ENCODE results near the gene KIR3DL3.
"Not testable (repeated sequence)": the region's sequence is repeated elsewhere in the genome, so short reads cannot be mapped to it uniquely, and the experiment has no call there.

The KIR3DL3 gene

DNA sequence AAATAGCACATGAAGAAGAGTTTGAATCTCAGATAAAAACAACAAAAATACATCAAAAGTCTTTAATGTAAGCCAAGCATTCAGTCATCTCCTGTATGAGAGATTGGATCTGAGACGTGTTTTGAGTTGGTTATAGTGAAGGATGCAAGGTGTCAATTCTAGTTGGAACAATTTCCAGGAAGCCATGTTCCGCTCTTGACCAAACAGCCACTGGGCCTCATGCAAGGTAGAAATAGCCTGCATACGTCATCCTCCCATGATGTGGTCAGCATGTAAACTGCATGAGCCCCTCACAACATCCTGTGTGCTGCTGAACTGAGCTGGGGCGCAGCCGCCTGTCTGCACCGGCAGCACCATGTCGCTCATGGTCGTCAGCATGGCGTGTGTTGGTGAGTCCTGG is at the start of gene KIR3DL3:
KIR3DL3 (plus strand) TSS at position 301 of the 400 bp plus-strand sequence; CDS start at position 356, 55 bp downstream.
- no peak for DNase-seq (ENCODE audit: insufficient read length, low spot score)
- no peak for TF ChIP-seq CTCF (IDR thresholded peaks at IDR 0.05; ENCODE audit: insufficient read depth, missing control alignments)
- FAIRE-seq, result no peak

DNA sequence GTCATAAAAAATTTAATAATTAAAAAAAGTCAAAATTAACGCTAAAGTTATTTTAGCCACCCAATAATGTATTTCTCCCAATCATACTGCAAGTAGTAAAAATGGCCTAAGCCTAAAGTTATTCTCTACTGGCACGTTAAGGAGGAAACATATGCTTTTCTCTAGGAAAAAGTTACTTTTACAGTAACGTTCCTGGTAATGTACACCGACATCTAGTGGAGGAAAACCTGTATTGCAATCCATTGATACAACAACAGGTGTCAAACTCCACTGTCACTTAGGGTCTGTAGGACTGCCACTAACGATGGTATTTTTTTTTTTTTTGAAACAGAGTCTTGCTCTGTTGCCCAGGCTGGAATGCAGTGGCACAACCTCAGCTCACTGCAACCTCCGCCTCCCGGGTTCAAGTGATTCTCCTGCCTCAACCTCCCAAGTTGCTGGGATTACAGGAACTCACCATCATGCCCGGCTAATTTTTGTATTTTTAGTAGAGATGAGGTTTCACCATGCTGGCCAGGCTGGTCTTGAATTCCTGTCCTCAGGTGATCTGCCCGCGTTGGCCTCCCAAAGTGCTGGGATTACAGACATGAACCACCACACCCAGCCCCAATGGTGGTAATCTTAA is 47.9 kb upstream of the KIR3DL3 start:
- FAIRE-seq; DNase-seq (ENCODE audit: insufficient read length, low spot score): not testable (repeated sequence)
- TF ChIP-seq CTCF (IDR thresholded peaks at IDR 0.05; ENCODE audit: insufficient read depth, missing control alignments), result peak; percentile 74

DNA sequence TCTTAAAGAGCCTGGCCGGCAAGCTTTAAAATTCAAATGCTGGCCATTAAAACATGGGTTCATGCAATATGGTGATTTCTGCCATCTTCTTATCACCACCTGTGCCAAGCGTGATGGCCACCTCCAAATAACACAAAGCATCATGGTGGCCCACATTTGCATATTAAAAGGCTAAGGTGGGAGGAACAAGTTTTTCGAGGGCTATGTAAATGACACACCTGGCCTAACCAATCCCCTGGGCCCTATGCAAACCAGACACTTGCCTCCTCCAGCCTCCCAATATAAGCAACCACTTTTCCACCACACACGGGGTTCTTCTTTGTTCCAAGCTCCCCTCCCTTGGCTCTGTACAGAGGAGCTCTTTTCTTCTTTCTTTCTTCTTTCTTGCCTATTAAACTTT is 47.0 kb upstream of the KIR3DL3 start:
- FAIRE-seq (no peak), DNase-seq (ENCODE audit: insufficient read length, low spot score) (no peak)
- no peak for TF ChIP-seq CTCF (IDR thresholded peaks at IDR 0.05; ENCODE audit: insufficient read depth, missing control alignments)

DNA sequence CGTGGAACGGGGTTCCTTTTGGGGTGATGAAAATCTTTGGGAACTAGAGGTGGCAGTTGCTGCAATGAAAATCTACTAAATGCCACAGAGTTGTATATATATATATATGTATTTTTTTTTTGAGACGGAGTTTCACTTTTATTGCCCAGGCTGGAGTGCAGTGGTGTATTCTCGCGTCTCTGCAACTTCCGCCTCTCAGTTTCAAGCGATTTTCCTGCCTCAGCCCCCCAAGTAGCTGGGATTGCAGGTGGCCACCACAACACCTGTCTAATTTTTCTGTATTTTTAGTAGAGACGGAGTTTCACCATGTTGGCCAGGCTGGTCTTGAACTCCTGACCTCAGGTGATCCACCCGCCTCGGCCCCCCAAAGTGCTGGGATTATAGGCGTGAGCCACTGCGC is 42.6 kb upstream of the KIR3DL3 start:
- FAIRE-seq; DNase-seq (ENCODE audit: insufficient read length, low spot score): not testable (repeated sequence)

- FAIRE-seq (no peak), DNase-seq (ENCODE audit: insufficient read length, low spot score) (no peak)
- TF ChIP-seq CTCF (IDR thresholded peaks at IDR 0.05; ENCODE audit: insufficient read depth, missing control alignments), result no peak
These were observed 41.9 kb upstream of the KIR3DL3 start for GRCh38 chr19:54682306-54682856.

DNA sequence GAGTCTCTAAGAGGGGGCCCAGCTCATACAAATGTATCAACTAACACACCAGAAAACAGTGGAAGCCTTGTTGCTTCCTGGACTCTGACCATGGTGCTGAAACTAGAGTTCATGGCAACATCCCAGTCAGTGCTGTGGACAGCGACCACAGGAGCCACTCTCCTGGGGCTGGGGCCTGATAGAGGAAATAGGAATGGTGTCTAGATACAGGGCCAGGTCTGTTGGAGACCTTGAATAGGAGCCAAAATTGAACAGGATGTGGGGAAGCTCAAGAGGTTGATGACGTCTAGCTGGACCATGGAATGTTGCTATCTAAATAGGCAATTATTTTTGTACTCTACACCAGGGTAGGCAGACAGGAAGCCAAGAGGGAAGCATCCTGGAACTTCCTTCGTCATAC is 39.7 kb upstream of the KIR3DL3 start:
- TF ChIP-seq CTCF (IDR thresholded peaks at IDR 0.05; ENCODE audit: insufficient read depth, missing control alignments), result no peak
- FAIRE-seq (no peak), DNase-seq (ENCODE audit: insufficient read length, low spot score) (no peak)

DNA sequence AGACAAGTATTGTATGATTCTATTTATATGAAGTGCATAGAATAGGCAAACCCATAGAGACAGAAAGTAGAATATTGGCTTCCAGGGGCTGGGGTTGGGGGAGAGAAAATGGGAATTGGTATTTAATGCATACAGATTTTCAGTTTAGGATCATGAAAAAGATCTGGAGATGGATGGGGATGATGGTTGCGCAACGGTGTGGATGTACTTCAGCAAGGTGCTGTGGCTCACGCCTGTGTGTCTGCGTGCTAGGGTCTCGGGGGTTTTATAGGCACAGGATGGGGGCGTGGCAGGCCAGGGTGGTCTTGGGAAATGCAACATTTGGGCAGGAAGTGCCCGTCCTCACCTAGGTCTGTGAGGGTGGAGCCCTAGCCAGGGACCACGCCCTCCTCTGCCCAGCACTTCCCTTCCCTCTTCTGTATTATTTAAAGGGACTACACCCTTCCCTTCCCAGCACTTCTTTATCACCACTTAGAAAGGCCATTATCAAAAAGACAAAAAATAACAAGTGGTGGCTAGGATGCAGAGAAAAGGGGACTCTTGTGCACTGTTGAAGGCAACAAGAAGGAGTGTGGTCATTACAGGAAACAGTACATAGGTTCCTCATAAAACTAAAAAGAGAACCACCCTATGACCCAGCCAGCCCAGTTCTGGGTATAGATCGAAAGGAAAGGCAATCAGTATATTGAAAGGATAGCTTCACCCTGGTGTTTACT is 32.5 kb upstream of the KIR3DL3 start:
- no peak for TF ChIP-seq CTCF (IDR thresholded peaks at IDR 0.05; ENCODE audit: insufficient read depth, missing control alignments)
- no peak for DNase-seq (ENCODE audit: insufficient read length, low spot score)
- no peak for FAIRE-seq

Measured in D721Med (cell line).